K562 (cell line): ENCODE measurements around the gene MCRS1. TPM values are rescaled to one million over a fixed set of nuclear protein-coding genes. Genes with fewer than 3 reads are reported as not detected.

Experiments used
- ATAC-seq: fragments of 200-7000 bp; cut with Tn5 transposase; 3 replicates; pipeline ENCODE4 v1.9.1; 2020; ENCODE audit warnings: moderate library complexity
- BruUV-seq: library from RNA; stranded (reverse); fragments of 400-500 nt; replicated peaks from 2 replicates; lab custom pipeline; 2021; lab: Mats Ljungman, UMichigan
- CTCF ChIA-PET: fragments of 300-600 bp; formaldehyde crosslinking; extraction: SDS; loops from one replicate; lab custom pipeline; 2021; ENCODE audit warnings: low intra/inter-chr PET ratio; lab: Yijun Ruan, JAX
- POLR2A ChIA-PET: fragments of 300-600, 350-650 bp; sonication (Branson Sonifier 250); formaldehyde crosslinking; extraction: SDS; loops from one replicate; lab custom pipeline; 2021; ENCODE audit warnings: antibody characterized with exemption, inconsistent platforms; lab: Yijun Ruan, JAX
- DNase-seq, 4 experiments: peaks; one replicate each; pipeline versions ENCODE4 v3.0.0 to v3.0.0-alpha.2; 2011 to 2018; ENCODE audit warnings: low spot score in 3 of 4, mixed read lengths in 3 of 4; ENCODE audit errors: extremely low read depth in 1 of 4
- FAIRE-seq: peaks from 2 replicates; lab custom pipeline; 2011; peaks lifted over from hg19 to GRCh38; lab: Jason Lieb, UNC
- H2AFZ ChIP-seq: 2 replicates; pipeline ENCODE4 v1.6.0; 2011; ENCODE audit warnings: low read depth, low read length, control low read depth, inconsistent platforms
- H3K27ac ChIP-seq: fragments of 200-600 bp; 3 replicates; pipeline ENCODE4 v1.8.0; 2011; ENCODE audit warnings: low read depth, mild to moderate bottlenecking, control low read depth, inconsistent platforms, low read length, moderate library complexity, mixed read lengths; ENCODE audit errors: extremely low read depth
- H3K27me3 ChIP-seq, 2 experiments: fragments of 300-600 bp in 1 of 2; 2 replicates in 1 of 2; 3 replicates in 1 of 2; pipeline versions ENCODE4 v1.6.0 to v1.8.0; 2011; ENCODE audit warnings: inconsistent platforms in 2 of 2, low read length in 2 of 2, mild to moderate bottlenecking in 1 of 2, mixed read lengths in 1 of 2, moderate library complexity in 1 of 2; ENCODE audit not compliant: control insufficient read depth in 2 of 2, insufficient read depth in 2 of 2
- H3K36me3 ChIP-seq: fragments of 300-600 bp; 3 replicates; pipeline ENCODE4 v1.8.0; 2011; ENCODE audit warnings: mild to moderate bottlenecking, low read length, inconsistent platforms; ENCODE audit not compliant: control insufficient read depth, insufficient read depth
- H3K4me1 ChIP-seq, 2 experiments: fragments of 200-600 bp in 1 of 2; replicated peaks in 1 of 2; 2 replicates in 1 of 2; 3 replicates in 1 of 2; pipeline versions ENCODE4 v1.5.1 to v1.8.0; 2011; ENCODE audit warnings: inconsistent platforms in 2 of 2, low read length in 2 of 2, mild to moderate bottlenecking in 1 of 2, mixed read lengths in 1 of 2, moderate library complexity in 1 of 2; ENCODE audit not compliant: control insufficient read depth in 2 of 2, insufficient read depth in 2 of 2
- H3K4me2 ChIP-seq: 2 replicates; pipeline ENCODE4 v1.6.1; 2011; ENCODE audit warnings: low read length, control low read depth, inconsistent platforms, mixed read lengths; ENCODE audit not compliant: insufficient read depth
- H3K4me3 ChIP-seq: fragments of 200-600 bp; sonication (generic), shearing (Covaris generic); 2 replicates; pipeline ENCODE4 v1.5.1; 2016; ENCODE audit warnings: control low read depth, inconsistent platforms
- H3K79me2 ChIP-seq: fragments of 200-600 bp; 3 replicates; pipeline ENCODE4 v1.8.0; 2011; ENCODE audit warnings: low read length, inconsistent platforms; ENCODE audit not compliant: control insufficient read depth, insufficient read depth
- H3K9ac ChIP-seq, 2 experiments: 2 replicates each; pipeline versions ENCODE4 v1.6.0 to v1.6.1; 2011; ENCODE audit warnings: low read depth in 2 of 2, low read length in 2 of 2, control low read depth in 1 of 2, inconsistent platforms in 1 of 2, mild to moderate bottlenecking in 1 of 2, mixed read lengths in 1 of 2; ENCODE audit not compliant: insufficient read depth in 1 of 2
- H3K9me1 ChIP-seq: one replicate; pipeline ENCODE4 v1.6.0; 2011; ENCODE audit warnings: inconsistent platforms, mild to moderate bottlenecking, low read length, moderate library complexity; ENCODE audit not compliant: control insufficient read depth, insufficient read depth
- H3K9me3 ChIP-seq: replicated peaks from 2 replicates; pipeline ENCODE4 v1.5.1; 2011; ENCODE audit warnings: low read depth, low read length, inconsistent platforms; ENCODE audit not compliant: control insufficient read depth, insufficient read depth
- H4K20me1 ChIP-seq: replicated peaks from 2 replicates; pipeline ENCODE4 v1.6.1; 2011; ENCODE audit warnings: low read length, inconsistent platforms, mixed read lengths; ENCODE audit not compliant: control insufficient read depth, insufficient read depth
- CBX1 ChIP-seq: sonication (generic); IDR thresholded peaks from 2 replicates; pipeline ENCODE4 v1.6.1; 2016; ENCODE audit warnings: antibody characterized with exemption, low read depth, mild to moderate bottlenecking
- ELF4 ChIP-seq: fragments of 450-650 bp; formaldehyde crosslinking; IDR thresholded peaks from 2 replicates; pipeline ENCODE4 v1.4.0; 2022; ENCODE audit warnings: missing genetic modification characterization
- GTF2F1 ChIP-seq: IDR thresholded peaks from 2 replicates; pipeline ENCODE4 v1.6.1; 2011; ENCODE audit warnings: low read depth, low read length, improper control_type of control experiment
- NFIC ChIP-seq: fragments of 450-650 bp; IDR thresholded peaks from 2 replicates; pipeline ENCODE4 v1.6.1; 2017; ENCODE audit warnings: mild to moderate bottlenecking, inconsistent platforms
- RBM25 ChIP-seq: fragments of 200-400 bp; formaldehyde crosslinking; IDR thresholded peaks from 2 replicates; pipeline ENCODE4 v1.6.1; 2018; ENCODE audit warnings: low read length, low read depth, moderate library complexity; ENCODE audit not compliant: severe bottlenecking
- RERE ChIP-seq: sonication (generic); formaldehyde crosslinking; IDR thresholded peaks from 2 replicates; pipeline ENCODE4 v1.8.0; 2023; ENCODE audit warnings: missing genetic modification reagents, mild to moderate bottlenecking, borderline replicate concordance
- RFX7 ChIP-seq: fragments of 250-450 bp; sonication (Bioruptor Pico); IDR thresholded peaks from 2 replicates; pipeline ENCODE4 v1.5.1; 2021; ENCODE audit warnings: mild to moderate bottlenecking
- SMAD2 ChIP-seq: fragments of 150-350 bp; IDR thresholded peaks from 2 replicates; pipeline ENCODE4 v1.6.1; 2014; ENCODE audit warnings: low read depth, mild to moderate bottlenecking, low read length
- TSC22D4 ChIP-seq: fragments of 450-650 bp; IDR thresholded peaks from 2 replicates; pipeline ENCODE4 v1.6.1; 2016; ENCODE audit warnings: missing genetic modification characterization, missing biosample characterization, control low read depth
- ZC3H8 ChIP-seq: fragments of 450-650 bp; IDR thresholded peaks from 2 replicates; pipeline ENCODE4 v1.6.1; 2017
- ZNF324 ChIP-seq: fragments of 250-450 bp; sonication (Bioruptor Pico); IDR thresholded peaks from 2 replicates; pipeline ENCODE4 v1.4.0; 2020; ENCODE audit warnings: mild to moderate bottlenecking
- ZNF436 ChIP-seq: fragments of 250-450, 450-650 bp; sonication (Bioruptor Pico); formaldehyde crosslinking; IDR thresholded peaks from 2 replicates; pipeline ENCODE4 v1.7.0; 2020; ENCODE audit warnings: mild to moderate bottlenecking
- WGBS: fragments of 100-300 bp; shearing (Covaris generic); methylation state at CpG from one replicate; pipeline ENCODE4 v1.1.6; 2016; ENCODE audit warnings: low coverage, mixed read lengths; ENCODE audit not compliant: insufficient coverage; ENCODE audit errors: missing lambda C conversion rate; 5-methylcytosine and 5-hydroxymethylcytosine counted together
- in situ Hi-C: fragments of 300-500 bp; cut with MboI; formaldehyde crosslinking; loops from 4 replicates; pipeline ENCODE4 v1.15.0; 2018; ENCODE audit warnings: inconsistent platforms, mixed read lengths
- intact Hi-C: fragments of 100-400 bp; cut with micrococcal nuclease; formaldehyde crosslinking; loops from 2 replicates; pipeline ENCODE4 v1.14.2; 2022
- polyA plus RNA-seq, 8 experiments: library from polyadenylated mRNA; depleted of rRNA in 4 of 8; stranded (reverse) in 5 of 8; unstranded in 3 of 8; fragments of >200 nt; fragmentation: Nextera tagmentation in 2 of 8; fragmentation: Illumina TruSeq in 1 of 8; extraction: Ambion mirVana in 2 of 8; extraction: Trizol in 1 of 8; gene quantifications; 2 replicates each; pipeline versions ENCODE4 v1.2.1 to v1.2.3, GENCODE V29; 2011 to 2014; ENCODE audit warnings: inconsistent platforms in 1 of 8, missing spikeins in 1 of 8
- total RNA-seq, 7 experiments: library from RNA; depleted of rRNA in 6 of 7; stranded (reverse); fragments of >200 nt in 6 of 7; fragmentation: Illumina TruSeq in 2 of 7; extraction: Trizol in 2 of 7; gene quantifications; 2 replicates each; pipeline versions ENCODE4 v1.2.1 to v1.2.3, GENCODE V29; 2011 to 2021; ENCODE audit warnings: low replicate concordance in 1 of 7

The MCRS1 gene
- total and polyA plus RNA-seq, 9 of the 15 experiments (the other 6 are each of a cell fraction or from before 2014, with no cell fraction given): 50.0 to 100 (median 73.2) TPM

- TF ChIP-seq TSC22D4 (tag) (no peak), SMAD2 (no peak), RFX7 (CRISPR knock-in tag) (no peak)
- TF ChIP-seq, all 486 proteins: peak for 0
Observed at GRCh38 chr12:49525942-49526341, 42.0 kb downstream of the MCRS1 start (continued).

GRCh38 chr12:49524660-49525324, 43.1 kb downstream of the MCRS1 start:
- POLR2A ChIA-PET: interaction anchor here (0.7 to 1.9 kb wide), 2 partner anchors 8 to 12 kb away, joined by 3 to 5 read pairs; no protein-coding TSS in a partner anchor
- Histone ChIP-seq H3K36me3 (peaks cover 34% of the 10 kb centered on the region), H3K4me3 (no peak overlapping the region), H3K9me3 (no peaks in the 10 kb centered on the region), H3K9ac (no peak overlapping the region), H4K20me1 (no peaks in the 10 kb centered on the region), H3K4me1 (no peaks in the 10 kb centered on the region), H3K27me3 (no peaks in the 10 kb centered on the region), H3K27ac (no peak overlapping the region), H3K79me2 (no peaks in the 10 kb centered on the region), H3K4me2 (no peak overlapping the region), H3K9me1 (no peaks in the 10 kb centered on the region), H2AFZ (no peak overlapping the region)
- ATAC-seq (no peak), DNase-seq (no peak), FAIRE-seq (no peak)
- intact Hi-C loops: no loop called here
- WGBS: 65% methylated on average over 6 of the region's 6 CpGs
- TF ChIP-seq ELF4 (no peak), NFIC (no peak), ZC3H8 (no peak), GTF2F1 (no peak), RBM25 (no peak), RERE (CRISPR knock-in tag) (no peak), ZNF324 (CRISPR knock-in tag) (no peak), CBX1 (no peak), ZNF436 (CRISPR knock-in tag) (no peak)
- CTCF ChIA-PET: no interaction called here
- in situ Hi-C loops: loop anchor here (5.0 kb wide), 1 partner anchor 237 kb away; no protein-coding TSS in a partner anchor
- no TSS peak for BruUV-seq
